Panc1 (cell line): ENCODE results near the gene CRYM. TPM values are rescaled to one million over a fixed set of nuclear protein-coding genes. Genes with fewer than 3 reads are reported as not detected.

Experiments used
- ATAC-seq: fragments of 200-7000 bp; cut with Tn5 transposase; 2 replicates; pipeline ENCODE4 v1.9.1; 2020; ENCODE audit warnings: mild to moderate bottlenecking, moderate library complexity
- BruUV-seq: library from RNA; stranded (reverse); fragments of 400-500 nt; replicated peaks from 2 replicates; lab custom pipeline; 2021; lab: Mats Ljungman, UMichigan
- CTCF ChIA-PET: fragments of 300-600 bp; sonication (Branson Sonifier 250); formaldehyde crosslinking; loops from one replicate; lab custom pipeline; 2022; ENCODE audit warnings: antibody characterized with exemption; lab: Charles Lee
- POLR2A ChIA-PET: fragments of 300-600 bp; sonication (Branson Sonifier 250); formaldehyde crosslinking; loops from one replicate; lab custom pipeline; 2022; ENCODE audit warnings: antibody characterized with exemption; lab: Charles Lee
- DNase-seq: peaks from one replicate; pipeline ENCODE4 v3.0.0-alpha.2; 2010; ENCODE audit warnings: low read depth, low spot score
- H3K27ac ChIP-seq: 2 replicates; pipeline ENCODE4 v1.5.1; 2011; ENCODE audit warnings: mild to moderate bottlenecking, low read length, inconsistent platforms
- H3K27me3 ChIP-seq: fragments of 200-500 bp; sonication (Bioruptor generic); 2 replicates; pipeline ENCODE4 v1.6.0; 2014; ENCODE audit warnings: low read length, inconsistent platforms; ENCODE audit not compliant: control insufficient read depth, insufficient read depth
- H3K36me3 ChIP-seq: fragments of 200-500 bp; sonication (Bioruptor generic); 2 replicates; pipeline ENCODE4 v1.5.1; 2014; ENCODE audit warnings: inconsistent platforms, mild to moderate bottlenecking, low read length, moderate library complexity; ENCODE audit not compliant: control insufficient read depth, insufficient read depth
- H3K4me1 ChIP-seq: 2 replicates; pipeline ENCODE4 v1.5.1; 2011; ENCODE audit warnings: inconsistent platforms, mild to moderate bottlenecking, low read length, moderate library complexity; ENCODE audit not compliant: control insufficient read depth, insufficient read depth
- H3K4me3 ChIP-seq, 2 experiments: 2 replicates each; pipeline ENCODE4 v1.5.1; 2011 to 2012; ENCODE audit warnings: low read depth in 2 of 2, low read length in 2 of 2, mild to moderate bottlenecking in 2 of 2, inconsistent platforms in 1 of 2, moderate library complexity in 1 of 2
- H3K9me3 ChIP-seq: fragments of 200-500 bp; sonication (Bioruptor generic); 2 replicates; pipeline ENCODE4 v1.5.1; 2014; ENCODE audit warnings: low read depth, mild to moderate bottlenecking, inconsistent platforms, low read length, moderate library complexity; ENCODE audit not compliant: control insufficient read depth, insufficient read depth
- CTCF ChIP-seq: fragments of 450-650 bp; IDR thresholded peaks from 2 replicates; pipeline ENCODE4 v1.5.1; 2017; ENCODE audit warnings: mild to moderate bottlenecking
- POLR2AphosphoS5 ChIP-seq: IDR thresholded peaks from 2 replicates; pipeline ENCODE4 v1.6.1; 2012; ENCODE audit warnings: mild to moderate bottlenecking, low read depth, low read length, moderate library complexity
- SIN3A ChIP-seq: IDR thresholded peaks from 2 replicates; pipeline ENCODE4 v1.6.1; 2012; ENCODE audit warnings: low read depth, mild to moderate bottlenecking, low read length, moderate library complexity, borderline replicate concordance; ENCODE audit not compliant: insufficient read depth
- TCF7L2 ChIP-seq: IDR thresholded peaks from 2 replicates; pipeline ENCODE4 v1.6.1; 2011; ENCODE audit warnings: mild to moderate bottlenecking, low read depth, low read length, inconsistent platforms
- in situ Hi-C: cut with HindIII; loops from 2 replicates; pipeline ENCODE4 v1.10.0; 2016; ENCODE audit warnings: low sequenced_read_pairs, low pct_unique_long_range_greater_than_20kb
- intact Hi-C: fragments of 100-400 bp; cut with micrococcal nuclease; formaldehyde crosslinking; loops from one replicate; pipeline ENCODE4 v1.10.0; 2022; ENCODE audit not compliant: unreplicated experiment
- total RNA-seq: library from RNA; stranded (reverse); gene quantifications from one replicate; pipeline ENCODE4 v1.2.1, GENCODE V29; 2021; ENCODE audit not compliant: unreplicated experiment
- TF ChIP-seq, protein P1 (sequence below), 2 experiments: IDR thresholded peaks; 2 replicates each; pipeline ENCODE4 v1.6.1; 2011 to 2012; ENCODE audit warnings: low read depth in 2 of 2, control low read depth in 1 of 2, low read length in 1 of 2, mild to moderate bottlenecking in 1 of 2, moderate library complexity in 1 of 2; ENCODE audit not compliant: insufficient read depth in 1 of 2

CRYM gene
- total RNA-seq, 1 experiment from 2014 or later: 0.41 TPM

GRCh38 chr16:21256636-21257035, 21.5 kb downstream of the CRYM start:
- Histone ChIP-seq H3K4me1 (no peaks in the 10 kb centered on the region), H3K36me3 (no peaks in the 10 kb centered on the region), H3K27me3 (0 out of 2 replicates have a peak, but pooled peaks cover 3% of the 10 kb centered on the region), H3K9me3 (no peaks in the 10 kb centered on the region), H3K4me3 (no peak overlapping the region), H3K27ac (no peak overlapping the region)
- ChIA-PET CTCF (interaction anchor here (0.7 kb wide), 1 partner anchor 1317 kb away, joined by 3 read pairs; no protein-coding TSS in a partner anchor), POLR2A (no interaction called here)
- BruUV-seq: no TSS peak
- intact Hi-C loops: no loop called here
- no peak for DNase-seq
- in situ Hi-C loops: no loop called here
- TF ChIP-seq CTCF: no peak
- no peak for TF ChIP-seq TCF7L2
- no peak for TF ChIP-seq POLR2AphosphoS5
- TF ChIP-seq, protein P1, sequence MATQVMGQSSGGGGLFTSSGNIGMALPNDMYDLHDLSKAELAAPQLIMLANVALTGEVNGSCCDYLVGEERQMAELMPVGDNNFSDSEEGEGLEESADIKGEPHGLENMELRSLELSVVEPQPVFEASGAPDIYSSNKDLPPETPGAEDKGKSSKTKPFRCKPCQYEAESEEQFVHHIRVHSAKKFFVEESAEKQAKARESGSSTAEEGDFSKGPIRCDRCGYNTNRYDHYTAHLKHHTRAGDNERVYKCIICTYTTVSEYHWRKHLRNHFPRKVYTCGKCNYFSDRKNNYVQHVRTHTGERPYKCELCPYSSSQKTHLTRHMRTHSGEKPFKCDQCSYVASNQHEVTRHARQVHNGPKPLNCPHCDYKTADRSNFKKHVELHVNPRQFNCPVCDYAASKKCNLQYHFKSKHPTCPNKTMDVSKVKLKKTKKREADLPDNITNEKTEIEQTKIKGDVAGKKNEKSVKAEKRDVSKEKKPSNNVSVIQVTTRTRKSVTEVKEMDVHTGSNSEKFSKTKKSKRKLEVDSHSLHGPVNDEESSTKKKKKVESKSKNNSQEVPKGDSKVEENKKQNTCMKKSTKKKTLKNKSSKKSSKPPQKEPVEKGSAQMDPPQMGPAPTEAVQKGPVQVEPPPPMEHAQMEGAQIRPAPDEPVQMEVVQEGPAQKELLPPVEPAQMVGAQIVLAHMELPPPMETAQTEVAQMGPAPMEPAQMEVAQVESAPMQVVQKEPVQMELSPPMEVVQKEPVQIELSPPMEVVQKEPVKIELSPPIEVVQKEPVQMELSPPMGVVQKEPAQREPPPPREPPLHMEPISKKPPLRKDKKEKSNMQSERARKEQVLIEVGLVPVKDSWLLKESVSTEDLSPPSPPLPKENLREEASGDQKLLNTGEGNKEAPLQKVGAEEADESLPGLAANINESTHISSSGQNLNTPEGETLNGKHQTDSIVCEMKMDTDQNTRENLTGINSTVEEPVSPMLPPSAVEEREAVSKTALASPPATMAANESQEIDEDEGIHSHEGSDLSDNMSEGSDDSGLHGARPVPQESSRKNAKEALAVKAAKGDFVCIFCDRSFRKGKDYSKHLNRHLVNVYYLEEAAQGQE (IDR thresholded peaks at IDR 0.05; ENCODE audit: insufficient read depth in 1 of 2, low read depth in 2 of 2, low read length in 1 of 2): no peak
- no peak for TF ChIP-seq SIN3A
- no peak for ATAC-seq

DNA sequence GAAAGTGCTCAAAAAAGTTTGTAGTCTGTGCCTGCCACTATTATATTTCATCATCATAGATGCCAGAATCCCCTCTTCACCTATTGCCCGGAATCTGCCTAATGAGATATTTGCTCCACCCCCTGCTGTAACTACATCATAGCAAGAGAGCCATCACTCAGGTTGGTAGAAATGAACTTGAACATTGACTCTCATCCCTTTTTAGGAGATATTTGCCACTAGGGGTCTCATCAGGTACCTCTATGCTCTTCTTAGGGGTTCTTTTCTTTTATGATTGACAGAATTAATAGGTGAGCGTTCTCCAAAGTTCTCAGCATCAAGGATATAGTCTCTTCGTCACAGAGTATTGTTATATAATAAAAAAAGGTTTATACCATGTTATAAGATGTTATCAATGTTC, 24.6 kb downstream of the CRYM start:
- no peak for DNase-seq
- TF ChIP-seq SIN3A (no peak), POLR2AphosphoS5 (no peak), TCF7L2 (no peak), CTCF (no peak)
- TF ChIP-seq, protein P1 (IDR thresholded peaks at IDR 0.05; ENCODE audit: insufficient read depth in 1 of 2, low read depth in 2 of 2, low read length in 1 of 2): no peak
- Histone ChIP-seq H3K27me3 (0 out of 2 replicates have a peak, but pooled peaks cover 7% of the 10 kb centered on the region), H3K9me3 (no peaks in the 10 kb centered on the region), H3K4me1 (no peaks in the 10 kb centered on the region), H3K27ac (no peak overlapping the region), H3K4me3 (no peak overlapping the region), H3K36me3 (no peaks in the 10 kb centered on the region)
- ChIA-PET POLR2A (interaction anchor here (0.6 to 0.7 kb wide), 2 partner anchors 12 to 53 kb away, joined by 11 to 12 read pairs; no protein-coding TSS in a partner anchor), CTCF (no interaction called here)
- intact Hi-C loops (no loop called here), in situ Hi-C loops (no loop called here)
- BruUV-seq: no TSS peak
- no peak for ATAC-seq
